Subcutaneous adipose tissue (tissue), 4 donors: Measurements from ENCODE around the gene BTF3L4. TPM values are rescaled to one million over a fixed set of nuclear protein-coding genes. Genes with fewer than 3 reads are reported as not detected.

Experiments used
- total RNA-seq, 4 donors: library from RNA; depleted of rRNA; stranded (reverse); fragments of >200 nt; gene quantifications; one replicate each; pipeline ENCODE4 v1.1.0, GENCODE V29; 2016
- TF ChIP-seq, protein P1 (sequence below): fragments of 450-650 bp; IDR thresholded peaks from one replicate; pipeline ENCODE4 v1.5.1; 2016; ENCODE audit warnings: low read depth, mild to moderate bottlenecking, control low read depth, antibody characterized with exemption, moderate library complexity

The BTF3L4 gene
- total RNA-seq, 4 donors from 2014 or later, result 44.3 to 85.8 (median 53.6) TPM

DNA sequence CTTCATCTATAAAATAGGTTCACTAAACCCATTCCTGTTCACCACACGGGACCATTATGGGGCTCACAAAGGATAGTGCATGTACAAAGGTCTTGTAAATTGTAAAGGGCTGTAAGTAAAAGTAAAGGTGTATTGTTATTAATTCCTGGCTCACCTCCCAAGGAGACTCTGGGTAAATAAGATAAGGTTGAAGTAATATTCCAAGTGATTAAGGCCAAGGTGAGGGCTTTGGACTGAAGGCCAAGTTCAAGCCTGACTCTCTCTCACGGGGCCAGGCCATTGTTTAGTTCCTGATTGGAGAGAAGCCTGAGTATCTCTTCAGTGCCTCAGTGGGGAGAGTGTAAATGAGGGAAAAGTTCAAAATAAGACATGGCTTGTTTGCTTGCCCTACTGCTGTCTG lies 66.3 kb downstream of the BTF3L4 start:
- TF ChIP-seq, protein P1, sequence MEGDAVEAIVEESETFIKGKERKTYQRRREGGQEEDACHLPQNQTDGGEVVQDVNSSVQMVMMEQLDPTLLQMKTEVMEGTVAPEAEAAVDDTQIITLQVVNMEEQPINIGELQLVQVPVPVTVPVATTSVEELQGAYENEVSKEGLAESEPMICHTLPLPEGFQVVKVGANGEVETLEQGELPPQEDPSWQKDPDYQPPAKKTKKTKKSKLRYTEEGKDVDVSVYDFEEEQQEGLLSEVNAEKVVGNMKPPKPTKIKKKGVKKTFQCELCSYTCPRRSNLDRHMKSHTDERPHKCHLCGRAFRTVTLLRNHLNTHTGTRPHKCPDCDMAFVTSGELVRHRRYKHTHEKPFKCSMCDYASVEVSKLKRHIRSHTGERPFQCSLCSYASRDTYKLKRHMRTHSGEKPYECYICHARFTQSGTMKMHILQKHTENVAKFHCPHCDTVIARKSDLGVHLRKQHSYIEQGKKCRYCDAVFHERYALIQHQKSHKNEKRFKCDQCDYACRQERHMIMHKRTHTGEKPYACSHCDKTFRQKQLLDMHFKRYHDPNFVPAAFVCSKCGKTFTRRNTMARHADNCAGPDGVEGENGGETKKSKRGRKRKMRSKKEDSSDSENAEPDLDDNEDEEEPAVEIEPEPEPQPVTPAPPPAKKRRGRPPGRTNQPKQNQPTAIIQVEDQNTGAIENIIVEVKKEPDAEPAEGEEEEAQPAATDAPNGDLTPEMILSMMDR, result no peak

DNA sequence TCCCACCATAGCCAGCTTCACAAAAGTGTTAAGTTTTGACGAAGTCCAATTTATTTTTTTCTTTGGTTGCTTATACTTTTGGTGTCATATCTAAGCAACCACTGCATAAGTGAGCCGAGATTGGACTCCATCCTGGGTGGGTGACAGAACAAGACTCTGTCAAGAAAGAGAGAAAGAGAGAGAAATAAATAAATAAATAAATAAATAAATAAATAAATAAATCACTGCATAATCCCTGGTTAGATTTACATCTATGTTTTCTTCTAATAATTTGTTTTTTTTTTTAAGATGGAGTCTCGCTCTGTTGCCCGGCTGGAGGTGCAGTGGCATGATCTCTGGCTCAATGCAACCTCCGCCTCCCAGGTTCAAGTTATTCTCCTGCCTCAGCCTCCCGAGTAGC lies 67.5 kb downstream of the BTF3L4 start:
- TF ChIP-seq, protein P1, result no peak

DNA sequence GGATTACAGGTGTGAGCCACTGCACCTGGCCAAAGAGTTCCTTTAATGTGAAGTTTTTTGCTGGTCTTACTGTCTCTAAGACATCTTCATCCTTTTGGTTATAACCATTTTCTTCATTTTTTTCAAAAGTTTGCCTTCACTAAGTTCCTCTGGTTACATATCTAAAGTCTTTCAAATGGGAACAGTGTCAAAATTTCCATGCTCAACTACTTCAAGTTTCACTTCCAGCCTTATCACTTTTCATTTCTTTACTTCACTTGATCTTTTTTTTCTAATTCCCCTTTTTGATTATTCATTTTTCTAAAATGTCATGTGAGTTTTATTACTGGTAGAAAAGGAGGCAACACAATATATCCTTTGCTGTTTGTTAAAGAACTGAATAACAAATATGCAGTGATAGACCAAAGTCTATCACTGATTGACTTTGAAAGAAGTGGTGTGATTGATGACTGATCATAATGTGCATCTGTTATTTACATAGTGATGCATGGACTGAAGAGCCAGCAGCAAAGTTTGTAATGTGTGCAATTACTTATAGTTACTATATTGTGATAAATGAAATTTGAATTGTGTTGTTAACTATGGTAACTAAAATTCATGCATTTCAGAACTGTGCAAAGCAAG lies 69.8 kb downstream of the BTF3L4 start:
- TF ChIP-seq, protein P1, result no peak

DNA sequence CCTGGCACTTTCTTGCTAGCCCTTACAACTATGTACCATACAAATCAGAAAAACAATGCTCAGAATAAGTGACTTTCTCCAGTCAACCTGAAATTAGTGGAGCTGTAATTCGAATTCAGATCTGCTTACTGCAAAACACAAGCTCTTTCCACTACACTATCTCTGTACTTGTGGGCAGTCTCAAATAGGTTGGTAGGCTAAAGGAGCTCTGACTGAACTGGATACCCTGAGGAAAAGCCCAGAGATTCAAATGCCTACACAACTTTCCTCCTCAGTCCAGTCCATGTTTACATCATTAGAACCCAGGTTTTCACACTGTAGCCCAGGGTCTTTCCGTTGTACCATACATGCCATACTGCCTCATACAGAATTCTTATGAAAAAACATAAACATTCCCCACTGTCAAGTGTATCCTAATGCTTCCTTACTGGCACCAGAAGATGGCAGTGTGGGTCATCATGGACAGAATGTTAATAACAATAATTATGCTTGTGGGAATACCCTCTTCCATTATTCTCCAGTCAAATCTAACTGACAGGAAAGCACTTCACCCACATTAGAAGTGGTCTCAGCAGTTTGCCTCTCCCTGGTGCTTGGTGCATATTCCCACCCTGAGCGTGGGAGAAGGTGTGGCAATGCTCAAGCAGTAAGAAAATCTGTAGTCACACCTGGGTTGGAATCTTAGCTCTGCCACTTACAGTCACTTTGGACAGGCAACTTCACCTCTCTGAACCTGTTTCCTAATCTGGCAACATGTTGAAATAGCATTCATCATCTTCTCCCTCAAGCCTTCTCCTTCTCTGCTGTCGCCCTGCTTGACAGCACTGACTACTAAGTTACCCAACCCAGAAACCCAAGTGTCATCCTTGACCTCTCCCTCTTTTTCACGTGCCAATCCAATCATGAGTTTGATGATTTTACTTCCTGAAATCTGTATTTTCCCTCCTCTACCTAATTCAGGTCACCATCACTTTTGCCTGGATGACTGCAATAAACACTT lies 71.4 kb downstream of the BTF3L4 start:
- TF ChIP-seq, protein P1, result no peak

DNA sequence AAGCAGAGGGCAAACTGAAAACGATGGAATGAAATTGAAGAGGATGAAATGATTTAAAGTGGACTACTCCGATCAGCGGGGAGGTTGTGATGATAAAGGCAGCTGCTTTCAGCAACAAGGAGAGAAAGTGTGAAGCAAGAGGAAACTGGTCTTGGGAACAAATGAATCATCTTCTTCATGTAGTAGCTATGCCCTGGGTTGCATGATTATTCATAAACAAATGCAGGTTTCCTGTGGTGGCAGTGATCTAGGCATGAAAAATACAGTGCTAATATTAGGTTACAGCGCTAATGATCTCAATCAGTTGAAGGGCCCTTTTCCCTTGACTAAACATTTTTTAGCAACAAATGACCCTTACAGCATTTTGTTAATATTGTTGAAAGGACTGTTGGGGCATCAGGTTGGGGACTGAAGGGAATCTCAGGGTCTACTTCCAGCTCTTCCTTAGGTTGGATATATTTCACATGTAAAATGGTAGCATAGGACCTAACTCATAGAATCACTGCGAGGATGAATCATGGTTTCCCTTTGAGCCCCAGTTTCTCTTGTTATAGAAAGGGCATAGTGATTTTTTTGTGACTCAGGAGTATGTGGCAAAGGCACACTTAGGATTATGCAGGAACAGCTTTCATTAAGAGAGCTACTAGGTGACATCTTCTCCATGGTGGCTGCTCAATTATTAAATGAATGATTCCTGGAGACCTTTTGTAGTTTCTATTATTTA lies 83.9 kb downstream of the BTF3L4 start:
- TF ChIP-seq, protein P1, result no peak

Other genes with a start within 250 kb of the BTF3L4 start
- 100 to 1,000 TPM in 3 of 4 donors, 10 to 100 TPM in 1; 92.3 to 141 (median 113) TPM for gene NRDC, start 177.6 kb upstream of the BTF3L4 start, total RNA-seq
- under 1 TPM in 1 of 4 donors, not detected in 3; under 0.01 TPM for gene RAB3B, start 65.6 kb upstream of the BTF3L4 start, total RNA-seq
- gene KTI12, start 22.5 kb upstream of the BTF3L4 start, total RNA-seq, result 1 to 10 TPM; 3.9 to 8.3 (median 6.3) TPM
- 10 to 100 TPM; 31.5 to 44.9 (median 36.1) TPM for gene TXNDC12, start 1.1 kb upstream of the BTF3L4 start, total RNA-seq
- 10 to 100 TPM; 20.2 to 41.9 (median 31.5) TPM for gene ZFYVE9, start 85.8 kb downstream of the BTF3L4 start, total RNA-seq